Colonic mucosa (tissue), 4 donors: ENCODE data around the gene NPIPA2. TPM values are rescaled to one million over a fixed set of nuclear protein-coding genes. Genes with fewer than 3 reads are reported as not detected.
"Not testable (repeated sequence)": the region's sequence is repeated elsewhere in the genome, so short reads cannot be mapped to it uniquely, and the experiment has no call there.

Experiments
- DNase-seq: peaks from one replicate; pipeline ENCODE4 v3.0.0-alpha.2; 2020
- H3K27ac ChIP-seq: fragments of 200-600 bp; one replicate; pipeline ENCODE4 v1.8.0; 2021
- H3K27me3 ChIP-seq: fragments of 200-600 bp; one replicate; pipeline ENCODE4 v1.8.0; 2021
- H3K36me3 ChIP-seq: fragments of 200-600 bp; one replicate; pipeline ENCODE4 v1.8.0; 2021
- H3K4me1 ChIP-seq: fragments of 200-600 bp; one replicate; pipeline ENCODE4 v1.8.0; 2021; ENCODE audit warnings: mild to moderate bottlenecking
- H3K4me3 ChIP-seq: fragments of 200-600 bp; one replicate; pipeline ENCODE4 v1.8.0; 2021
- H3K9ac ChIP-seq, 2 donors: one replicate each; pipeline ENCODE4 v1.7.0; 2013; ENCODE audit warnings: control low read depth in 2 of 2, low read depth in 2 of 2, low read length in 2 of 2
- H3K9me3 ChIP-seq: fragments of 200-600 bp; one replicate; pipeline ENCODE4 v1.8.0; 2021
- intact Hi-C: fragments of 100-400 bp; cut with DNase I; formaldehyde crosslinking; loops from one replicate; pipeline ENCODE4 v1.14.1; 2022
- total RNA-seq, 2 donors: library from RNA; stranded (reverse); fragmentation: NEBNext Ultra II Directional in 1 of 2; extraction: Animal tissue kit (Norgen Biotek cat#: 25700) in 1 of 2; gene quantifications; one replicate each; pipeline ENCODE4 v1.2.1, GENCODE V29; 2021
- donor health status: healthy.
- donor health status: DM: no; HTN: no; CAD: no.
- donor health status: DM: no; HTN: no; CAD: no.

Gene NPIPA2
- 1 to 10 TPM; 1.4 to 6.6 TPM for total RNA-seq

DNA sequence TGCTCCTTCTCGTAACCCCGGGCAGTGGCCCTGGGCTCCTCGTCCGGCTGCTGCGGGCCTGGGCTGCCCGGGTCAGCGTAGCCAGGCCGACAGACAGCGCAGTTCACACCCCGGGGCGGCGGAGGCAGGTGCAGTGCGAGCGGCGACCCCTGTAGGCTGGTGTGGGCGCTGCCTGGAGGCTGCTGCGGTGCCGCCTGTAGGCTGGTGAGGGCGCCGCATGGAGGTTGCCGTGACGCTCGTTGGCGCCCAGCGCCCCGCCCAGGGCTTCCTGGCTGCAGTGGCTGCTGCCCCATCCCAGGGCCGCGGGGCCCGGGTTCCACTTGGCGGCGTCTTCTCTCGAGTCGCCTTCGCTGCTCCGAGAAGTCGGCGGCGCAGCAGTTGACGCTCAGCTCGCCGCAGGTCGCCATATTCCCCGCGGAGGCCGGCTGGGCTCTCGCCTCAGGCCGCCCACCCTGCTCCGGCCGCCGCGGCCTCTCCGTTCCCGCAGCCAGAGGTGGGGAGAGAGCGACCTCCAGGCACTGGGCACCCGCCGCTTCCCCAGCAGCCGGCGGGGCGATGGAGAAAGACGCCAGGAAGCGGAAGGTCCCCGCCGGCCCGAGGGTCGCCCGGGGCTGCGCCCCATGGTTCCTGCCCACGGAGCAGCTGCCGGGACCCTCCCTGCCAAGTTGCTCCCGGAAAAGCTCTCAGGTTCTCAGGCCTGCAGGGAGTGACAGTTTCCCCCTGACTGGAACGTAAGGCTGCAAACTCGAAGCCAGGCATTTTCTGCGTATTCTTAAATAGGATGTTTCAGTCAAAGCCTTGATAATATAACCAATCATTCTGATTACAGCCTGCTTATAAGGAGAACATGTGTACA, at the start of gene NPIPA2:
NPIPA2 (plus strand) TSS at position 261 of the 856 bp plus-strand sequence. CDS start 5,533 bp downstream, outside the sequence.
- DNase-seq, H3K27ac ChIP-seq, H3K9me3 ChIP-seq, H3K27me3 ChIP-seq, H3K4me1 ChIP-seq, H3K9ac ChIP-seq, H3K4me3 ChIP-seq, intact Hi-C loops, H3K36me3 ChIP-seq: not testable (repeated sequence)

DNA sequence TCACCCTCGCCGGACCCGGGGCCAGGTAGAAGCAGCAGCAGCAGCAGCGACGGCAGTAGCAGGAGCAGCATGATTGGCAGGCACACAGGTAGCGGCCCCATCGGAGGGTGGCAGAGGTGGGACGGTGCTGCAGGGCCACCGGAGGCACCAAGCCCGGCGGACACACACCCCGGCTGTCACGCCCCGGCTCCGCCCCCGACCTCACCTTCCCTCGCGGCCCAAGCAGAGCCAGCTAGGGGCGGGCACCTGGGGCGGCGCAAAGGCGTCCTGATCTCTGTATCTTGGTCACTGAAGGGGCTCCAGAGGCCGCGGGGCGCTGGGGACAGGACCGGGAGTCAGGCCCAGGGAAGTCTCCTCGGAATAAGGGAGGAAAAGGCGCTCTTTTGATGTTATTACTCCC, 48.2 kb upstream of the NPIPA2 start, which contains the start of gene PLA2G10:
PLA2G10 (minus strand) TSS at position 180 of the 400 bp plus-strand sequence; CDS start at position 101, 79 bp downstream.
- DNase-seq, H3K4me3 ChIP-seq, H3K27ac ChIP-seq, H3K4me1 ChIP-seq, H3K9ac ChIP-seq, H3K9me3 ChIP-seq, intact Hi-C loops, H3K36me3 ChIP-seq, H3K27me3 ChIP-seq: not testable (repeated sequence)

DNA sequence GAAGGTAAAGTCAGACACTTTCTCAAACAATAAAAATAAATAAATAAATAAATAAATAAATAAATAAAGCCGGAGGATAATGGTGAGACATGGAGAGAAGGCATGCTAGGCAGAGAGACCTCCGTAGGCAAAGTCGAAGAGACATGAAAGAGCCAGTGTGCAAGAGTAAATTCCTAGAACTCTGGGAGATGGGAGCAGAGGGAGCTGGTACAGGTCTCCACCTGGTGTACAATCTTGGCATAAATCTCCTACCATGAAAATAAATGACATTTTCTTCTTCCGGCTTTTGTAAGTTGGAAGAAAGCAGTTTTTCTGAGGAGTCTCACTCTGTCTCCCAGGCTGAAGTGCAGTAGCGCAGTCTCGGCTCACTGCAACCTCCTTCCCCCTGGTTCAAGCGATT, 40.5 kb upstream of the NPIPA2 start:
- H3K9ac ChIP-seq, H3K4me1 ChIP-seq, H3K27me3 ChIP-seq, intact Hi-C loops, H3K4me3 ChIP-seq, H3K27ac ChIP-seq, DNase-seq, H3K9me3 ChIP-seq, H3K36me3 ChIP-seq: not testable (repeated sequence)

DNA sequence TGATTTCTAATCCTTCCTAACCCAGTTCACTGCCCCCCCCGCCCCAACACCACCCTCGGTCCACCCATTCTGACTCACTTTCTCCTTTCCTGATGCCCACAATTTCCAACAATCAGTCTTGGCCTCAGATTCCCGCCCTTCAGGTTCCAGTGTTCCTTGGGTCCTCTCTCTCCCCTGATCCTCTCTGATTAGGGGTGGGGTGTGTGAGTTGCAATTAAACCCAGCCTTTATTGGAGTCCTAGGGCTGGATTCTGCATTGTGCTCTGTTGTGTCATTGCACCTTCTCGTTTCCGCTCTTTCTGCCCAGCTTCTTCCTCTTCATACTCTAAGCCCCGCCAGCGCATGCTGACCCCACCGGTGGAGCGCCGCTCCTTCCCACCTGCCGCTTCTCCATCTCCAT, 39.7 kb upstream of the NPIPA2 start:
- H3K27ac ChIP-seq, DNase-seq, H3K4me1 ChIP-seq, H3K4me3 ChIP-seq, H3K36me3 ChIP-seq, H3K9me3 ChIP-seq, H3K9ac ChIP-seq, intact Hi-C loops, H3K27me3 ChIP-seq: not testable (repeated sequence)

DNA sequence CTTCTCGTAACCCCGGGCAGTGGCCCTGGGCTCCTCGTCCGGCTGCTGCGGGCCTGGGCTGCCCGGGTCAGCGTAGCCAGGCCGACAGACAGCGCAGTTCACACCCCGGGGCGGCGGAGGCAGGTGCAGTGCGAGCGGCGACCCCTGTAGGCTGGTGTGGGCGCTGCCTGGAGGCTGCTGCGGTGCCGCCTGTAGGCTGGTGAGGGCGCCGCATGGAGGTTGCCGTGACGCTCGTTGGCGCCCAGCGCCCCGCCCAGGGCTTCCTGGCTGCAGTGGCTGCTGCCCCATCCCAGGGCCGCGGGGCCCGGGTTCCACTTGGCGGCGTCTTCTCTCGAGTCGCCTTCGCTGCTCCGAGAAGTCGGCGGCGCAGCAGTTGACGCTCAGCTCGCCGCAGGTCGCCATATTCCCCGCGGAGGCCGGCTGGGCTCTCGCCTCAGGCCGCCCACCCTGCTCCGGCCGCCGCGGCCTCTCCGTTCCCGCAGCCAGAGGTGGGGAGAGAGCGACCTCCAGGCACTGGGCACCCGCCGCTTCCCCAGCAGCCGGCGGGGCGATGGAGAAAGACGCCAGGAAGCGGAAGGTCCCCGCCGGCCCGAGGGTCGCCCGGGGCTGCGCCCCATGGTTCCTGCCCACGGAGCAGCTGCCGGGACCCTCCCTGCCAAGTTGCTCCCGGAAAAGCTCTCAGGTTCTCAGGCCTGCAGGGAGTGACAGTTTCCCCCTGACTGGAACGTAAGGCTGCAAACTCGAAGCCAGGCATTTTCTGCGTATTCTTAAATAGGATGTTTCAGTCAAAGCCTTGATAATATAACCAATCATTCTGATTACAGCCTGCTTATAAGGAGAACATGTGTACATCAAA, 38.9 kb upstream of the NPIPA2 start, which contains the start of gene NPIPA3:
NPIPA3 (plus strand) TSS at position 256 of the 856 bp plus-strand sequence. CDS start 5,533 bp downstream, outside the sequence.
- H3K4me3 ChIP-seq, H3K4me1 ChIP-seq, intact Hi-C loops, DNase-seq, H3K27ac ChIP-seq, H3K27me3 ChIP-seq, H3K9me3 ChIP-seq, H3K36me3 ChIP-seq, H3K9ac ChIP-seq: not testable (repeated sequence)

DNA sequence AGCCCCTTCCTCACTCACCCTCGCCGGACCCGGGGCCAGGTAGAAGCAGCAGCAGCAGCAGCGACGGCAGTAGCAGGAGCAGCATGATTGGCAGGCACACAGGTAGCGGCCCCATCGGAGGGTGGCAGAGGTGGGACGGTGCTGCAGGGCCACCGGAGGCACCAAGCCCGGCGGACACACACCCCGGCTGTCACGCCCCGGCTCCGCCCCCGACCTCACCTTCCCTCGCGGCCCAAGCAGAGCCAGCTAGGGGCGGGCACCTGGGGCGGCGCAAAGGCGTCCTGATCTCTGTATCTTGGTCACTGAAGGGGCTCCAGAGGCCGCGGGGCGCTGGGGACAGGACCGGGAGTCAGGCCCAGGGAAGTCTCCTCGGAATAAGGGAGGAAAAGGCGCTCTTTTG, 9.1 kb upstream of the NPIPA2 start:
- intact Hi-C loops, H3K4me3 ChIP-seq, H3K27me3 ChIP-seq, H3K4me1 ChIP-seq, H3K27ac ChIP-seq, DNase-seq, H3K9me3 ChIP-seq, H3K9ac ChIP-seq, H3K36me3 ChIP-seq: not testable (repeated sequence)

DNA sequence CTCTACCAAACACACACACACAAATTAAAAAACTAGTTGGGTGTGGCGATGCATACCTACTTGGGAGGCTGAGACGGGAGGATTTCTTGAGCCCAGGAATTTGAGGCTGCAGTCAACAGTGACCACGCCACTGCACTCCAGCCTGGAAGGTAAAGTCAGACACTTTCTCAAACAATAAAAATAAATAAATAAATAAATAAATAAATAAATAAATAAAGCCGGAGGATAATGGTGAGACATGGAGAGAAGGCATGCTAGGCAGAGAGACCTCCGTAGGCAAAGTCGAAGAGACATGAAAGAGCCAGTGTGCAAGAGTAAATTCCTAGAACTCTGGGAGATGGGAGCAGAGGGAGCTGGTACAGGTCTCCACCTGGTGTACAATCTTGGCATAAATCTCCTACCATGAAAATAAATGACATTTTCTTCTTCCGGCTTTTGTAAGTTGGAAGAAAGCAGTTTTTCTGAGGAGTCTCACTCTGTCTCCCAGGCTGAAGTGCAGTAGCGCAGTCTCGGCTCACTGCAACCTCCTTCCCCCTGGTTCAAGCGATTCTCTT, 1.4 kb upstream of the NPIPA2 start:
- intact Hi-C loops, H3K4me1 ChIP-seq, H3K9me3 ChIP-seq, DNase-seq, H3K27me3 ChIP-seq, H3K9ac ChIP-seq, H3K27ac ChIP-seq, H3K4me3 ChIP-seq, H3K36me3 ChIP-seq: not testable (repeated sequence)

DNA sequence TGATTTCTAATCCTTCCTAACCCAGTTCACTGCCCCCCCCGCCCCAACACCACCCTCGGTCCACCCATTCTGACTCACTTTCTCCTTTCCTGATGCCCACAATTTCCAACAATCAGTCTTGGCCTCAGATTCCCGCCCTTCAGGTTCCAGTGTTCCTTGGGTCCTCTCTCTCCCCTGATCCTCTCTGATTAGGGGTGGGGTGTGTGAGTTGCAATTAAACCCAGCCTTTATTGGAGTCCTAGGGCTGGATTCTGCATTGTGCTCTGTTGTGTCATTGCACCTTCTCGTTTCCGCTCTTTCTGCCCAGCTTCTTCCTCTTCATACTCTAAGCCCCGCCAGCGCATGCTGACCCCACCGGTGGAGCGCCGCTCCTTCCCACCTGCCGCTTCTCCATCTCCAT, 539 bp upstream of the NPIPA2 start:
- intact Hi-C loops, DNase-seq, H3K9ac ChIP-seq, H3K9me3 ChIP-seq, H3K4me1 ChIP-seq, H3K4me3 ChIP-seq, H3K27me3 ChIP-seq, H3K27ac ChIP-seq, H3K36me3 ChIP-seq: not testable (repeated sequence)

DNA sequence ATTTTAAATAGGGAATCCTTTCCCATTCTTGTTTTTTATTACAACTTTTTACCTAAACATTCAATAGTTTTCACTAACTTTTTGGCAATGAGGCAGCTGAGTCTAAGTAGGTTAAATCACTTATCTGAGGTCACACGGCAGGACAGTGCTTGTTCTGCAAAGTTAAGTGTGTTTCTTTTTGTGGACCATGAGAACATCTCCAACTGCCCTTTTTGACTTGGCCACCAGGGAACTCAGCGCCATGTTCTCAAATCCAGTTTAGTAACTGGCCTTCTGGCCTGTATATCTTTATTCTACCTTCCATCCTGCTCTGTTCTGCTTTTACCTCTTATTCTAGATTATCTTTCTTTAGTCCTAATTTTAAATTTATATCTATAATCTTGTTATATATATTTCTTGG, 31.3 kb downstream of the NPIPA2 start:
- H3K27ac ChIP-seq, H3K9ac ChIP-seq, H3K36me3 ChIP-seq, H3K4me1 ChIP-seq, DNase-seq, H3K9me3 ChIP-seq, H3K27me3 ChIP-seq, H3K4me3 ChIP-seq, intact Hi-C loops: not testable (repeated sequence)

DNA sequence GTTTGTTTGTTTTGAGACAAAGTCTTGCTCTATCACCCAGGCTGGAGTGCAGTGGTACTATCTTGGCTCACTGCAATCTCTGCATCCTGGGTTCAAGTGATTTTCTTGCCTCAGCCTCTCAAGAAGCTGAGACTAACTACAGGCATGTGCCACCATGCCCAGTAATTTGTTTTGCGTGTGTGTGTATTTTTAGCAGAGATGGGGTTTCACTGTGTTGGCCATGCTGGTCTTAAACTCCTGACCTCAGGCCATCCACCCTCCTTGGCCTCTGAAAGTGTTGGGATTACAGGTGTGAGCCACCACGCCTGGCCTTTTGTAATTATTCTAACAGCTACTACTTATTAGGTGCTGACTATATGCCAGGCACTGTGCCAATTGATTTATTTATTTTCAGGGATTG, 33.3 kb downstream of the NPIPA2 start:
- DNase-seq, H3K4me3 ChIP-seq, H3K36me3 ChIP-seq, H3K27ac ChIP-seq, H3K9me3 ChIP-seq, H3K27me3 ChIP-seq, H3K4me1 ChIP-seq, H3K9ac ChIP-seq, intact Hi-C loops: not testable (repeated sequence)

DNA sequence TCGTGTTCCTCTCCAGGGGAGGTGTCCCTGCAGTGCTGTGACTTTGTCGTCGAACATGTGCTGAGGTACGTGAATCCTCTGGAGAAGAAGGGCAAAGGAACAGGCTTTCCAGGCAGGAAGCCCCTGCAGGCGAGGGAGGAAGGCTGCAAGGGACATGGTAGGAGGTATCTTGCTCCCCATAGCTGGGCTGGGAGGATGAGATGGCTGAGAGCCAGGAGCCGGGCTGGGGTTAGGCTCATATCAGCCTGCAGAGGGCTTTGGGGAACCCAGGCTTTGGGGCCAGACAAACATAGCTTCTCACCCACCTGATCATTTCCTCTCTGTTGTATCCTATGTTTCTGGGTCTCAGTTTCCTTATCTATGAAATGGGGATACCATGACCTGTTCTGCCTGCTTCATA, 34.4 kb downstream of the NPIPA2 start:
- DNase-seq, H3K4me3 ChIP-seq, H3K4me1 ChIP-seq, intact Hi-C loops, H3K36me3 ChIP-seq, H3K9ac ChIP-seq, H3K9me3 ChIP-seq, H3K27ac ChIP-seq, H3K27me3 ChIP-seq: not testable (repeated sequence)

DNA sequence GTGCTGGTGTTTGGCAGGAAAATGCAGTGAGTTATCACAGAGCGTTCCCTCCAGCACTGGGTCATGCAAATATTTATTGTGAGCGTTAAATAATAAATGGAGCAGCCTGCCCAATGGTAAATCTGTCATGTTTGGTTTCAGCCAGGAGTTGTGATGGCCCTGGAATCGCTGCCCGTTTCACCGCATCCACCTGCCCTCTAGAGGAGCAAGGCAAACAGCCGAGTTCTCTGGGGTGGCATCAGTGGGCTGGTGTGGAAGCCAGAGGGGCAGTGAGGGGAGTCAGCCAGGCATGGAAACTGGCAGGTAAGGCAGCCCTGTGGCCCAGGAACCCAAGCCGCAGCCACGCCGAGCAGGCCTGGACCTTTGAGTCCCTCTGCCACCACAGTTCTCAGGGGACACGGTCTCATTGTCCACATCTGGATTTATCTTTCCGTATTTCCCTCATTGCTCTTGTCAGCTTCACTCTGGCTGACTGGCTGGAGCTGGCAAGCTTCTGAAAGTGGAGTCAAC, 37.1 kb downstream of the NPIPA2 start:
- DNase-seq, H3K9ac ChIP-seq, H3K4me3 ChIP-seq, H3K4me1 ChIP-seq, H3K36me3 ChIP-seq, H3K27me3 ChIP-seq, H3K27ac ChIP-seq, H3K9me3 ChIP-seq, intact Hi-C loops: not testable (repeated sequence)

DNA sequence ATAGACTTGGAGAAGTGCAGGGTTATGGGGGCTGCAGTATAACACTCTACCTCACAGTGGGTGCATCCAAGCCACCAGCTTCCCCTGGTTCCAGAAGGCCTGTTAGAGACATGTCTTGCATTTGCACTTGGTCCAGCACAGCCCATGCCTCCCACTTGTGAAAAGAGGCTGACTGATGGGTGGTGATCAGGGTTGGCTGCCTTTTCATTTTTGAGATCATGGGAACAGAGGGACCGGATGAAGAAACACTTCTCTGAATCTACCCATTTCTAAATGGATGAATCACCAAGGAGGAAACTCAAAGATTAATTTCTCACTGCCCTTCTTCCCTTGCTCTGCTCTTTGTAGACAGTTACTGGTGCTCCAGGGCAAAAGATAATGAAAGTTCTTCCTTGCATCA, 43.8 kb downstream of the NPIPA2 start:
- H3K36me3 ChIP-seq, H3K4me1 ChIP-seq, H3K9me3 ChIP-seq, intact Hi-C loops, H3K27ac ChIP-seq, DNase-seq, H3K4me3 ChIP-seq, H3K27me3 ChIP-seq, H3K9ac ChIP-seq: not testable (repeated sequence)
